Measurements from ENCODE around the gene MYH11.

- TF ChIP-seq POLR2AphosphoS5 (IDR thresholded peaks at IDR 0.05; ENCODE audit: borderline replicate concordance, low read depth, low read length) = no peak
- TF ChIP-seq FOXP2 (optimal IDR thresholded peaks at IDR 0.05; ENCODE audit: control extremely low read depth, extremely low read length, insufficient read depth) = no peak
- TF ChIP-seq EZH2 (IDR thresholded peaks at IDR 0.05) = no peak
Measured at GRCh38 chr16:15900357-15900756, 43.5 kb upstream of the MYH11 start.
